Neural cell (in vitro differentiated cells): ENCODE data around the gene TMEM181.

Source experiments
- CTCF ChIP-seq: fragments of 450-650 bp; IDR thresholded peaks from 2 replicates; pipeline ENCODE4 v1.5.1; 2014; ENCODE audit warnings: antibody characterized with exemption, mild to moderate bottlenecking, moderate library complexity; ENCODE audit not compliant: poor library complexity, severe bottlenecking
- POLR2AphosphoS5 ChIP-seq: IDR thresholded peaks from 2 replicates; pipeline ENCODE4 v1.6.1; 2012
- RAD21 ChIP-seq: fragments of 450-650 bp; conservative IDR thresholded peaks from 2 replicates; pipeline ENCODE4 v1.6.1; 2014; ENCODE audit warnings: antibody characterized with exemption, mild to moderate bottlenecking, moderate library complexity
- REST ChIP-seq: IDR thresholded peaks from 2 replicates; pipeline ENCODE4 v1.6.1; 2012; ENCODE audit warnings: borderline replicate concordance
- SMC3 ChIP-seq: fragments of 450-650 bp; conservative IDR thresholded peaks from 2 replicates; pipeline ENCODE4 v1.6.1; 2014; ENCODE audit warnings: antibody characterized with exemption, mild to moderate bottlenecking, moderate library complexity; ENCODE audit not compliant: poor library complexity
- TAF1 ChIP-seq: IDR thresholded peaks from 2 replicates; pipeline ENCODE4 v1.6.1; 2012; ENCODE audit warnings: low read depth

- no peak for TF ChIP-seq POLR2AphosphoS5
- no peak for TF ChIP-seq CTCF
- no peak for TF ChIP-seq SMC3
- no peak for TF ChIP-seq RAD21
- no peak for TF ChIP-seq REST
- TF ChIP-seq TAF1: no peak
Measured at GRCh38 chr6:158538741-158539140, 21.1 kb upstream of the TMEM181 start.
